ENCODE data around the gene TOR2A. TPM values are rescaled to one million over a fixed set of nuclear protein-coding genes. Genes with fewer than 3 reads are reported as not detected.

TOR2A gene
- total and polyA plus RNA-seq, 8 donors = 5.0 to 87.8 (median 11.1) TPM

- DNase-seq = no peak
- WGBS, 5 donors = 80 to 87% (median 85%) methylated on average over 5 of the region's 5 CpGs
- intact Hi-C loops (cut with DNase I; ENCODE audit: low total_unique reads) = no loop called here
- Histone ChIP-seq H3K4me1 (peaks cover 0 to 25% (median 13%) of the 10 kb centered on the region in 4 donors), H3K9me3 (no peaks in the 10 kb centered on the region), H3K27me3 (no peaks in the 10 kb centered on the region), H3K27ac (peak overlapping the region in 1 of 5 donors; percentile 8), H3K4me3 (no peak overlapping the region), H3K36me3 (peaks cover 0 to 13% (median 4%) of the 10 kb centered on the region in 4 donors)
- TF ChIP-seq POLR2AphosphoS5 (IDR thresholded peaks at IDR 0.05) (no peak), CTCF (IDR thresholded peaks at IDR 0.05) (no peak), EP300 (IDR thresholded peaks at IDR 0.05) (no peak)
Observed at GRCh38 chr9:127697575-127697974, 37.5 kb downstream of the TOR2A start.

- TF ChIP-seq POLR2AphosphoS5 (IDR thresholded peaks at IDR 0.05) (no peak), EP300 (IDR thresholded peaks at IDR 0.05) (no peak), CTCF (IDR thresholded peaks at IDR 0.05) (no peak), POLR2A (IDR thresholded peaks at IDR 0.05) (no peak)
- Histone ChIP-seq H3K4me3 (no peak overlapping the region), H3K9me3 (no peaks in the 10 kb centered on the region), H3K27me3 (no peaks in the 10 kb centered on the region), H3K27ac (no peak overlapping the region), H3K4me1 (peaks cover 0 to 14% (median 10%) of the 10 kb centered on the region in 4 donors), H3K36me3 (peaks cover 0 to 38% (median 21%) of the 10 kb centered on the region in 4 donors)
- intact Hi-C loops (cut with DNase I; ENCODE audit: low total_unique reads) = no loop called here
- DNase-seq = no peak
- 61 to 67% (median 64%) methylated on average over 9 of the region's 9 CpGs for WGBS, 5 donors
Observed at GRCh38 chr9:127694890-127695720, 40.0 kb downstream of the TOR2A start.

- H3K9me3 ChIP-seq = no peaks in the 10 kb centered on the region
- H3K27ac ChIP-seq = no peak overlapping the region
- no peak overlapping the region for H3K4me3 ChIP-seq
- no peak for DNase-seq
- TF ChIP-seq EP300 (IDR thresholded peaks at IDR 0.05) (no peak), CTCF (IDR thresholded peaks at IDR 0.05) (no peak), POLR2AphosphoS5 (IDR thresholded peaks at IDR 0.05) (no peak), POLR2A (IDR thresholded peaks at IDR 0.05) (no peak)
- intact Hi-C loops (cut with DNase I; ENCODE audit: low total_unique reads) = no loop called here
- 87 to 93% (median 91%) methylated on average over 4 of the region's 4 CpGs for WGBS, 5 donors
- H3K4me1 ChIP-seq = no peaks in the 10 kb centered on the region
- H3K27me3 ChIP-seq = no peaks in the 10 kb centered on the region
- H3K36me3 ChIP-seq = peaks cover 0 to 51% (median 34%) of the 10 kb centered on the region in 4 donors
Observed at GRCh38 chr9:127693697-127694096, 41.4 kb downstream of the TOR2A start.

- peaks cover 0 to 56% (median 38%) of the 10 kb centered on the region in 4 donors for H3K36me3 ChIP-seq
- TF ChIP-seq CTCF (IDR thresholded peaks at IDR 0.05) (no peak), POLR2A (IDR thresholded peaks at IDR 0.05) (no peak), POLR2AphosphoS5 (IDR thresholded peaks at IDR 0.05) (no peak), EP300 (IDR thresholded peaks at IDR 0.05) (no peak)
- H3K4me1 ChIP-seq = no peaks in the 10 kb centered on the region
- no peaks in the 10 kb centered on the region for H3K27me3 ChIP-seq
- no peak overlapping the region for H3K27ac ChIP-seq
- no peaks in the 10 kb centered on the region for H3K9me3 ChIP-seq
- DNase-seq = no peak
- intact Hi-C loops (cut with DNase I; ENCODE audit: low total_unique reads) = no loop called here
- H3K4me3 ChIP-seq = no peak overlapping the region
- WGBS, 5 donors = 82 to 91% (median 87%) methylated on average over 10 of the region's 10 CpGs
Observed at GRCh38 chr9:127693143-127693542, 42.0 kb downstream of the TOR2A start.
